ACC112 (cell line): Measurements from ENCODE around the gene CALD1.
"Not testable (repeated sequence)": the region's sequence is repeated elsewhere in the genome, so short reads cannot be mapped to it uniquely, and the experiment has no call there.

Experiments
- H2AFZ ChIP-seq: fragments of 200-600 bp; sonication (generic); one replicate; pipeline ENCODE4 v1.6.0; 2017; ENCODE audit warnings: antibody characterized with exemption, low read length; ENCODE audit not compliant: unreplicated experiment
- H3K27ac ChIP-seq: fragments of 200-600 bp; sonication (generic); 2 replicates; pipeline ENCODE4 v1.5.1; 2014; ENCODE audit warnings: low read depth, mild to moderate bottlenecking, antibody characterized with exemption, low read length, moderate library complexity
- H3K27me3 ChIP-seq: fragments of 200-600 bp; sonication (generic); 2 replicates; pipeline ENCODE4 v1.6.1; 2014; ENCODE audit warnings: mild to moderate bottlenecking, antibody characterized with exemption, low read length, moderate library complexity, mixed read lengths; ENCODE audit not compliant: insufficient read depth
- H3K36me3 ChIP-seq: fragments of 200-600 bp; sonication (generic); 2 replicates; pipeline ENCODE4 v1.6.1; 2016; ENCODE audit warnings: mild to moderate bottlenecking, antibody characterized with exemption, low read length, moderate library complexity, mixed read lengths; ENCODE audit not compliant: insufficient read depth
- H3K4me1 ChIP-seq: fragments of 200-600 bp; sonication (generic); one replicate; pipeline ENCODE4 v1.6.1; 2016; ENCODE audit warnings: low read length, mixed read lengths; ENCODE audit not compliant: insufficient read depth, unreplicated experiment, control insufficient read depth
- H3K4me3 ChIP-seq: fragments of 200-600 bp; sonication (generic); 2 replicates; pipeline ENCODE4 v1.5.1; 2014; ENCODE audit warnings: mild to moderate bottlenecking, low read depth, low read length
- H3K79me2 ChIP-seq: fragments of 200-600 bp; sonication (generic); one replicate; pipeline ENCODE4 v1.6.0; 2016; ENCODE audit warnings: low read length; ENCODE audit not compliant: control insufficient read depth, unreplicated experiment, insufficient read depth

Gene CALD1

GRCh38 chr7:134968110-134968509 is 188.7 kb downstream of the CALD1 start:
- no peak overlapping the region for H3K4me3 ChIP-seq
- H3K27me3 ChIP-seq = no peaks in the 10 kb centered on the region
- H3K79me2 ChIP-seq = no peaks in the 10 kb centered on the region
- no peak overlapping the region for H2AFZ ChIP-seq
- H3K27ac ChIP-seq = no peak overlapping the region
- H3K36me3 ChIP-seq = peaks cover 20% of the 10 kb centered on the region
- H3K4me1 ChIP-seq = no peaks in the 10 kb centered on the region

GRCh38 chr7:134981645-134982044 is 202.2 kb downstream of the CALD1 start:
- H3K36me3 ChIP-seq, H3K79me2 ChIP-seq, H3K27ac ChIP-seq, H2AFZ ChIP-seq, H3K4me3 ChIP-seq, H3K4me1 ChIP-seq, H3K27me3 ChIP-seq: not testable (repeated sequence)

- H3K79me2 ChIP-seq = peaks cover 9% of the 10 kb centered on the region
- peak overlapping the region; percentile 54; the same call in 1 of the 2 replicates for H3K27ac ChIP-seq
- peak overlapping the region; percentile 90 for H2AFZ ChIP-seq
- H3K27me3 ChIP-seq = no peaks in the 10 kb centered on the region
- peaks cover 8% of the 10 kb centered on the region for H3K4me1 ChIP-seq
- H3K36me3 ChIP-seq = peaks cover 3% of the 10 kb centered on the region; the same call in 1 of the 2 replicates
- H3K4me3 ChIP-seq = peak overlapping the region; percentile 84
These were observed 206.5 kb downstream of the CALD1 start for GRCh38 chr7:134985894-134986362.

GRCh38 chr7:134986363-134987251 is 207.2 kb downstream of the CALD1 start, which contains the start of gene AGBL3:
AGBL3 (plus strand) TSS chr7:134986508; CDS start chr7:134987934, 1,426 bp downstream.
- H3K4me3 ChIP-seq = peak within 1 kb of the TSS; percentile 84
- peak within 1 kb of the TSS; percentile 54 for H3K27ac ChIP-seq
- peak within 1 kb of the TSS; percentile 90 for H2AFZ ChIP-seq

GRCh38 chr7:134988161-134988560 is 208.7 kb downstream of the CALD1 start:
- Histone ChIP-seq H3K4me1 (peaks cover 13% of the 10 kb centered on the region), H2AFZ (no peak overlapping the region), H3K27me3 (no peaks in the 10 kb centered on the region), H3K79me2 (peaks cover 9% of the 10 kb centered on the region), H3K4me3 (peak overlapping the region; percentile 84; the same call in 1 of the 2 replicates), H3K36me3 (peaks cover 3% of the 10 kb centered on the region; the same call in 1 of the 2 replicates), H3K27ac (no peak overlapping the region)

More at GRCh38 chr7:134986363-134987251, 207.2 kb downstream of the CALD1 start, which contains the start of gene AGBL3:
- peaks cover 9% of the 10 kb centered on the region for H3K79me2 ChIP-seq
- H3K36me3 ChIP-seq = peaks cover 3% of the 10 kb centered on the region; the same call in 1 of the 2 replicates
- no peaks in the 10 kb centered on the region for H3K27me3 ChIP-seq
- H3K4me1 ChIP-seq = peaks cover 12% of the 10 kb centered on the region

- H3K27ac ChIP-seq = no peak overlapping the region
- H3K36me3 ChIP-seq = peaks cover 3% of the 10 kb centered on the region; the same call in 1 of the 2 replicates
- H2AFZ ChIP-seq = no peak overlapping the region
- H3K79me2 ChIP-seq = peaks cover 9% of the 10 kb centered on the region
- no peaks in the 10 kb centered on the region for H3K27me3 ChIP-seq
- H3K4me3 ChIP-seq = no peak overlapping the region
- H3K4me1 ChIP-seq = peaks cover 9% of the 10 kb centered on the region
These were observed 212.3 kb downstream of the CALD1 start for GRCh38 chr7:134991469-134992339.

GRCh38 chr7:134992626-134993179 is 213.3 kb downstream of the CALD1 start:
- peaks cover 6% of the 10 kb centered on the region for H3K4me1 ChIP-seq
- peaks cover 3% of the 10 kb centered on the region; the same call in 1 of the 2 replicates for H3K36me3 ChIP-seq
- no peak overlapping the region for H2AFZ ChIP-seq

GRCh38 chr7:134993877-134994456 is 214.5 kb downstream of the CALD1 start:
- Histone ChIP-seq H3K27me3 (no peaks in the 10 kb centered on the region), H3K4me1 (peaks cover 5% of the 10 kb centered on the region), H3K36me3 (peaks cover 3% of the 10 kb centered on the region; the same call in 1 of the 2 replicates), H3K4me3 (no peak overlapping the region), H3K27ac (no peak overlapping the region), H3K79me2 (no peaks in the 10 kb centered on the region), H2AFZ (no peak overlapping the region)

More at GRCh38 chr7:134992626-134993179, 213.3 kb downstream of the CALD1 start:
- H3K79me2 ChIP-seq = peaks cover 1% of the 10 kb centered on the region
- no peak overlapping the region for H3K27ac ChIP-seq
- H3K27me3 ChIP-seq = no peaks in the 10 kb centered on the region
- no peak overlapping the region for H3K4me3 ChIP-seq

- H3K27me3 ChIP-seq = no peaks in the 10 kb centered on the region
- no peak overlapping the region for H3K4me3 ChIP-seq
- no peak overlapping the region for H3K27ac ChIP-seq
- H3K36me3 ChIP-seq = no peaks in the 10 kb centered on the region
- no peaks in the 10 kb centered on the region for H3K79me2 ChIP-seq
- peaks cover 5% of the 10 kb centered on the region for H3K4me1 ChIP-seq
- no peak overlapping the region for H2AFZ ChIP-seq
These were observed 216.0 kb downstream of the CALD1 start for GRCh38 chr7:134995239-134996096.
